Measurements from ENCODE around the gene STK11IP.

Gene STK11IP

GRCh38 chr2:219628235-219628985, 30.8 kb downstream of the STK11IP start:
- TF ChIP-seq CTCF (IDR thresholded peaks at IDR 0.05; ENCODE audit: unreplicated experiment in 3 of 3): no peak
- Mint-ChIP-seq H3K9me3 (no peaks in the 10 kb centered on the region), H3K4me3 (peak overlapping the region; percentile 68 to 69 (median 69)), H3K4me1 (peaks cover 15% of the 10 kb centered on the region), H3K27me3 (ENCODE audit: low read depth) (peaks cover 13% of the 10 kb centered on the region), H3K36me3 (ENCODE audit: low read depth) (peaks cover 4% of the 10 kb centered on the region), H3K27ac (no peak overlapping the region)

GRCh38 chr2:219628986-219629901, 31.6 kb downstream of the STK11IP start:
- Mint-ChIP-seq H3K4me1 (peaks cover 8% of the 10 kb centered on the region), H3K4me3 (peak overlapping the region; percentile 68 to 69 (median 68)), H3K27ac (no peak overlapping the region), H3K36me3 (ENCODE audit: low read depth) (peaks cover 6% of the 10 kb centered on the region), H3K9me3 (no peaks in the 10 kb centered on the region), H3K27me3 (ENCODE audit: low read depth) (peaks cover 14% of the 10 kb centered on the region)
- no peak for TF ChIP-seq CTCF (IDR thresholded peaks at IDR 0.05; ENCODE audit: unreplicated experiment in 3 of 3)

GRCh38 chr2:219629976-219630695, 32.5 kb downstream of the STK11IP start:
- H3K27ac Mint-ChIP-seq: no peak overlapping the region
- peak overlapping the region; percentile 41 to 62 (median 58) for H3K4me3 Mint-ChIP-seq
- TF ChIP-seq CTCF (IDR thresholded peaks at IDR 0.05; ENCODE audit: unreplicated experiment in 3 of 3): no peak
- H3K9me3 Mint-ChIP-seq: no peaks in the 10 kb centered on the region
- H3K27me3 Mint-ChIP-seq (ENCODE audit: low read depth): peaks cover 12% of the 10 kb centered on the region
- H3K4me1 Mint-ChIP-seq: peaks cover 6% of the 10 kb centered on the region
- peaks cover 6% of the 10 kb centered on the region for H3K36me3 Mint-ChIP-seq (ENCODE audit: low read depth)

GRCh38 chr2:219630770-219631405, 33.2 kb downstream of the STK11IP start:
- TF ChIP-seq CTCF (IDR thresholded peaks at IDR 0.05; ENCODE audit: unreplicated experiment in 3 of 3): no peak
- H3K36me3 Mint-ChIP-seq (ENCODE audit: low read depth): peaks cover 6% of the 10 kb centered on the region

GRCh38 chr2:219631406-219631891, 33.8 kb downstream of the STK11IP start:
- no peak overlapping the region for H3K27ac Mint-ChIP-seq

More at GRCh38 chr2:219630770-219631405, 33.2 kb downstream of the STK11IP start:
- H3K27me3 Mint-ChIP-seq (ENCODE audit: low read depth): peaks cover 9% of the 10 kb centered on the region
- H3K9me3 Mint-ChIP-seq: no peaks in the 10 kb centered on the region
- H3K4me3 Mint-ChIP-seq: peak overlapping the region; percentile 41 to 62 (median 58)
- H3K27ac Mint-ChIP-seq: no peak overlapping the region
- H3K4me1 Mint-ChIP-seq: peaks cover 6% of the 10 kb centered on the region

More at GRCh38 chr2:219631406-219631891, 33.8 kb downstream of the STK11IP start:
- no peak for TF ChIP-seq CTCF (IDR thresholded peaks at IDR 0.05; ENCODE audit: unreplicated experiment in 3 of 3)
- Mint-ChIP-seq H3K4me3 (peak overlapping the region in 1 of 3 experiments; percentile 59), H3K9me3 (no peaks in the 10 kb centered on the region), H3K27me3 (ENCODE audit: low read depth) (peaks cover 9% of the 10 kb centered on the region), H3K4me1 (peaks cover 6% of the 10 kb centered on the region), H3K36me3 (ENCODE audit: low read depth) (peaks cover 6% of the 10 kb centered on the region)

All from nephron (organoid).